HFFc6 (cell line): ENCODE data around the gene TTLL8. TPM values are rescaled to one million over a fixed set of nuclear protein-coding genes. Genes with fewer than 3 reads are reported as not detected.

Source experiments
- DNase-seq: peaks from one replicate; pipeline ENCODE4 v3.0.0-alpha.2; 2018
- H3K27ac Mint-ChIP-seq: 2 replicates; pipeline ENCODE4 v1.8.0; 2020; ENCODE audit warnings: mild to moderate bottlenecking, mixed read lengths
- H3K27me3 Mint-ChIP-seq: 2 replicates; pipeline ENCODE4 v1.8.0; 2021; ENCODE audit warnings: mild to moderate bottlenecking, moderate library complexity, mixed read lengths; ENCODE audit not compliant: insufficient read depth
- H3K36me3 Mint-ChIP-seq: 2 replicates; pipeline ENCODE4 v1.8.0; 2021; ENCODE audit warnings: low read depth, mixed read lengths
- H3K4me1 Mint-ChIP-seq: 2 replicates; pipeline ENCODE4 v1.8.0; 2020; ENCODE audit warnings: low read depth, mixed read lengths
- H3K4me3 Mint-ChIP-seq: 2 replicates; pipeline ENCODE4 v1.8.0; 2020; ENCODE audit warnings: mild to moderate bottlenecking, moderate library complexity, mixed read lengths
- H3K9me3 Mint-ChIP-seq: 2 replicates; pipeline ENCODE4 v1.8.0; 2020; ENCODE audit warnings: mild to moderate bottlenecking, mixed read lengths
- CTCF ChIP-seq: fragments of 200-600 bp; sonication (generic); IDR thresholded peaks from 2 replicates; pipeline ENCODE4 v1.5.0; 2021; ENCODE audit warnings: antibody characterized with exemption, mild to moderate bottlenecking
- total RNA-seq, 6 experiments: library from RNA; stranded (reverse); fragmentation: NEBNext Ultra II Directional; extraction: Animal tissue kit (Norgen Biotek cat#: 25700); gene quantifications; 2 replicates in 1 of 6; 3 replicates in 5 of 6; pipeline ENCODE4 v1.2.3, GENCODE V29; 2021

The TTLL8 gene
- total RNA-seq, 6 experiments from 2014 or later, result not detected

- Mint-ChIP-seq H3K27me3 (peaks cover 14% of the 10 kb centered on the region), H3K4me1 (no peaks in the 10 kb centered on the region)
Measured at GRCh38 chr22:50034126-50035081, 23.7 kb downstream of the TTLL8 start.

GRCh38 chr22:50032941-50033601 is 25.0 kb downstream of the TTLL8 start:
- Mint-ChIP-seq H3K27me3 (peaks cover 10% of the 10 kb centered on the region), H3K9me3 (peaks cover 4% of the 10 kb centered on the region; the same call in 1 of the 2 replicates), H3K4me3 (no peak overlapping the region), H3K36me3 (no peaks in the 10 kb centered on the region), H3K27ac (no peak overlapping the region), H3K4me1 (no peaks in the 10 kb centered on the region)
- no peak for DNase-seq
- TF ChIP-seq CTCF, result no peak

More at GRCh38 chr22:50034126-50035081, 23.7 kb downstream of the TTLL8 start:
- Mint-ChIP-seq H3K4me3 (no peak overlapping the region), H3K9me3 (peaks cover 13% of the 10 kb centered on the region; the same call in 1 of the 2 replicates), H3K27ac (no peak overlapping the region), H3K36me3 (peaks cover 5% of the 10 kb centered on the region; the same call in 1 of the 2 replicates)
- no peak for TF ChIP-seq CTCF
- no peak for DNase-seq

GRCh38 chr22:50032109-50032871 is 25.8 kb downstream of the TTLL8 start:
- peaks cover 12% of the 10 kb centered on the region for H3K27me3 Mint-ChIP-seq
- no peak overlapping the region for H3K4me3 Mint-ChIP-seq
- H3K9me3 Mint-ChIP-seq, result no peaks in the 10 kb centered on the region
- DNase-seq, result no peak
- no peaks in the 10 kb centered on the region for H3K4me1 Mint-ChIP-seq
- H3K36me3 Mint-ChIP-seq, result no peaks in the 10 kb centered on the region
- H3K27ac Mint-ChIP-seq, result no peak overlapping the region
- no peak for TF ChIP-seq CTCF

GRCh38 chr22:50031189-50032091 is 26.7 kb downstream of the TTLL8 start:
- no peak for TF ChIP-seq CTCF
- no peak overlapping the region for H3K4me3 Mint-ChIP-seq
- H3K9me3 Mint-ChIP-seq, result no peaks in the 10 kb centered on the region
- no peaks in the 10 kb centered on the region for H3K36me3 Mint-ChIP-seq
- DNase-seq, result no peak
- H3K27ac Mint-ChIP-seq, result no peak overlapping the region
- peaks cover 8% of the 10 kb centered on the region for H3K27me3 Mint-ChIP-seq
- no peaks in the 10 kb centered on the region for H3K4me1 Mint-ChIP-seq
